H1 (cell line): ENCODE data around the gene HLA-A.

Source experiments
- ASH2L ChIP-seq: fragments of 200-600, 300-600 bp; sonication (generic); IDR thresholded peaks from one replicate; pipeline ENCODE4 v1.7.1; 2017; ENCODE audit warnings: low read length
- CTCF ChIP-seq, 3 experiments: IDR thresholded peaks; 1 replicate in 2 of 3; 2 replicates in 1 of 3; pipeline versions ENCODE4 v1.5.1 to v1.6.1; 2011; ENCODE audit warnings: low read length in 3 of 3, mild to moderate bottlenecking in 3 of 3, inconsistent platforms in 2 of 3, low read depth in 1 of 3, moderate library complexity in 1 of 3; ENCODE audit not compliant: insufficient read depth in 1 of 3; ENCODE audit errors: control extremely low read depth in 1 of 3
- EP300 ChIP-seq, 2 experiments: IDR thresholded peaks; 1 replicate in 1 of 2; 2 replicates in 1 of 2; pipeline ENCODE4 v1.6.1; 2011 to 2012; ENCODE audit warnings: low read depth in 2 of 2, low read length in 2 of 2, mild to moderate bottlenecking in 2 of 2, borderline replicate concordance in 1 of 2, inconsistent platforms in 1 of 2, moderate library complexity in 1 of 2
- EZH2 ChIP-seq: fragments of 200-600 bp; sonication (generic); IDR thresholded peaks from 2 replicates; pipeline ENCODE4 v1.7.1; 2012; ENCODE audit warnings: low read depth, mild to moderate bottlenecking, moderate library complexity, low read length, inconsistent platforms; ENCODE audit not compliant: severe bottlenecking
- FOSL1 ChIP-seq: IDR thresholded peaks from 2 replicates; pipeline ENCODE4 v1.6.1; 2011; ENCODE audit warnings: mild to moderate bottlenecking, low read depth, low read length, moderate library complexity; ENCODE audit not compliant: insufficient read depth
- POLR2A ChIP-seq, 2 experiments: IDR thresholded peaks; 1 replicate in 1 of 2; 2 replicates in 1 of 2; pipeline ENCODE4 v1.6.1; 2011; ENCODE audit warnings: low read depth in 2 of 2, low read length in 2 of 2, mild to moderate bottlenecking in 2 of 2; ENCODE audit errors: control extremely low read depth in 1 of 2
- SIN3A ChIP-seq, 2 experiments: IDR thresholded peaks in 1 of 2; conservative IDR thresholded peaks in 1 of 2; 2 replicates each; pipeline ENCODE4 v1.6.1; 2011 to 2012; ENCODE audit warnings: low read length in 2 of 2, improper control_type of control experiment in 1 of 2, low read depth in 1 of 2, mild to moderate bottlenecking in 1 of 2
- SUZ12 ChIP-seq: fragments of 200-600 bp; sonication (generic); IDR thresholded peaks from 2 replicates; pipeline ENCODE4 v1.6.1; 2012; ENCODE audit warnings: mild to moderate bottlenecking, inconsistent platforms, low read length, moderate library complexity, mixed read lengths
- TBP ChIP-seq: IDR thresholded peaks from 2 replicates; pipeline ENCODE4 v1.6.1; 2011; ENCODE audit warnings: low read depth, low read length, improper control_type of control experiment

DNA sequence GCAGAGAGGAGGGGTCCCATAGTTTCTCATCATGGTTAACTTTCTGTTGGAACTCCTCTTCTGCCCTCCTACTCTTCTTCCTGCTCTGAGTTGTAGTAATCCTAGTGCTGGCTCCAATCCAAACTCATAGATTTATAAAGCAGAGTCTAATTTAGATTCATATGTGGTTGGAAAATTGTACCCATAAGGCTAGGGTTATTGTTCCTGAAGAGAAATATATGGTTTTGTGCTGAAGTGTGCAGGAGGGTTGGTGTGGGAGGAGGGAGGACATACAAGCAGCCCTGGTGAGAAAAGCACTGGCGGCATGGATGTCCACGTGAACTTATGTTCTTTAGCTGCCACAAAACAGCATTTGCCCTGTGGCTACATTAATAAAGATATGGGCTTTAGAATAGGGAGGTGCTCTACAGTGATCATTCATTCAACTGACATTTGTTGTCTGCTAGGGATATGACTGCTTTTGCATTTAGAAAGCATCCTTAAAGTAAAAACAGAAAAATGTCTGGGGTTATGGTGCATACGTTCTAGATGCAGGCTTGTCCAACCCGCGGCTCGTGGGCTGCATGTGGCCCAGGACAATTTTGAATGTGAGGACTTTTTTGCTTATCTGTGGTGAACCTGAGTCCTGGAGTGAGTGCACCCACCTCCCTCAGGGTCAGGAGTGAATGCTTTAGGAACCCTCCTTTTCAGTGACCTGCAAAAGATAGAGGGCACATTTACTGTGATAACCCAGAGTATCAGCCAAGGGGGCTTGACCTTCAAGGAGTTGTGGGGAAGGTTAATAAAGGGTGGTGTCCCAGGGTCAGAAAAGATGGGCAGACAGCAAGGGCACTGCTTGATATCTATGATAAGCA lies 4.1 kb downstream of the HLA-A start:
- no peak for TF ChIP-seq POLR2A (IDR thresholded peaks at IDR 0.05; ENCODE audit: control extremely low read depth in 1 of 2, low read depth in 2 of 2, low read length in 2 of 2)
- TF ChIP-seq SUZ12: no peak
- TF ChIP-seq FOSL1: no peak
- TF ChIP-seq CTCF (IDR thresholded peaks at IDR 0.05; ENCODE audit: control extremely low read depth in 1 of 3, insufficient read depth in 1 of 3, low read depth in 1 of 3, low read length in 3 of 3): no peak
- no peak for TF ChIP-seq SIN3A (conservative IDR thresholded peaks at IDR 0.05 in 1 of 2, IDR thresholded peaks at IDR 0.05 in 1 of 2; ENCODE audit: low read depth in 1 of 2, low read length in 2 of 2)
- TF ChIP-seq ASH2L: no peak
- TF ChIP-seq EP300 (IDR thresholded peaks at IDR 0.05; ENCODE audit: borderline replicate concordance in 1 of 2, low read depth in 2 of 2, low read length in 2 of 2): no peak
- no peak for TF ChIP-seq EZH2
- no peak for TF ChIP-seq TBP
